AG04450 (cell line): ENCODE results near the gene ATP1B1. TPM values are rescaled to one million over a fixed set of nuclear protein-coding genes. Genes with fewer than 3 reads are reported as not detected.

Source experiments
- CTCF ChIA-PET: fragments of 300-600, 350-600 bp; formaldehyde crosslinking; extraction: SDS; loops from one replicate; lab custom pipeline; 2022; ENCODE audit warnings: antibody characterized with exemption, inconsistent platforms; lab: Charles Lee
- POLR2A ChIA-PET: fragments of 350-600 bp; formaldehyde crosslinking; extraction: SDS; loops from one replicate; lab custom pipeline; 2021; ENCODE audit warnings: antibody characterized with exemption, inconsistent platforms; lab: Yijun Ruan, JAX
- DNase-seq: peaks from one replicate; pipeline ENCODE4 v3.0.0-alpha.2; 2011; ENCODE audit warnings: low read depth, low spot score
- H3K27ac ChIP-seq: one replicate; pipeline ENCODE4 v1.5.1; 2012; ENCODE audit warnings: low read depth, low read length, control low read depth
- H3K27me3 ChIP-seq: one replicate; pipeline ENCODE4 v1.6.0; 2012; ENCODE audit warnings: low read length; ENCODE audit not compliant: control insufficient read depth, insufficient read depth
- H3K4me3 ChIP-seq: 2 replicates; pipeline ENCODE4 v1.5.1; 2011; ENCODE audit warnings: mild to moderate bottlenecking, low read depth, low read length, control low read depth
- H3K9me3 ChIP-seq: 2 replicates; pipeline ENCODE4 v1.5.1; 2012; ENCODE audit warnings: low read length; ENCODE audit not compliant: control insufficient read depth, insufficient read depth
- polyA plus RNA-seq: library from polyadenylated mRNA; depleted of rRNA; stranded (reverse); fragments of >200 nt; gene quantifications from 2 replicates; pipeline ENCODE4 v1.2.3, GENCODE V29; 2011
- TF ChIP-seq, protein P1 (sequence below): IDR thresholded peaks from 2 replicates; pipeline ENCODE4 v1.5.1; 2011; ENCODE audit warnings: low read depth, low read length, control low read depth, inconsistent platforms

ATP1B1 gene
- polyA plus RNA-seq, 1 experiment: 25.0 TPM

DNA sequence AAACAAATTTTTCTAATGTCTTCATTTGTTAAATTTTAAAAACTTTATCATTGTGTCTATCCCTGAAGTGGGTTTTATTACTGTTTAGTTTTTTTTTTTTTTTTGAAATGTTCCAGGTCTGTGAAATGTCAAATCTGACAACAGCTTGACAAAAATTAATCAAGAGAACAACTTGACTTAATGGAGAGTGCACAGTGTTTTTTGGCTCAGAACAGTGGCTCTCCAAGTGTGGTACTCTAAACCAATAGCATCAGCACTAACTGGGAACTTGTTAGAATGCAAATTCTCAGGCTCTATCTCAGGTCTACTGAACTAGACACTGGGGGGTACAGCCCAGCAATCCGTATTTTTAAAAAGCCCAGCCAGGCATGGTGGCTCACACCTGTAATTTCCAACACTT is 49.2 kb downstream of the ATP1B1 start:
- ChIA-PET CTCF (no interaction called here), POLR2A (no interaction called here)
- Histone ChIP-seq H3K27ac (no peak overlapping the region), H3K4me3 (no peak overlapping the region), H3K9me3 (no peaks in the 10 kb centered on the region), H3K27me3 (no peaks in the 10 kb centered on the region)
- DNase-seq: no peak
- TF ChIP-seq, protein P1, sequence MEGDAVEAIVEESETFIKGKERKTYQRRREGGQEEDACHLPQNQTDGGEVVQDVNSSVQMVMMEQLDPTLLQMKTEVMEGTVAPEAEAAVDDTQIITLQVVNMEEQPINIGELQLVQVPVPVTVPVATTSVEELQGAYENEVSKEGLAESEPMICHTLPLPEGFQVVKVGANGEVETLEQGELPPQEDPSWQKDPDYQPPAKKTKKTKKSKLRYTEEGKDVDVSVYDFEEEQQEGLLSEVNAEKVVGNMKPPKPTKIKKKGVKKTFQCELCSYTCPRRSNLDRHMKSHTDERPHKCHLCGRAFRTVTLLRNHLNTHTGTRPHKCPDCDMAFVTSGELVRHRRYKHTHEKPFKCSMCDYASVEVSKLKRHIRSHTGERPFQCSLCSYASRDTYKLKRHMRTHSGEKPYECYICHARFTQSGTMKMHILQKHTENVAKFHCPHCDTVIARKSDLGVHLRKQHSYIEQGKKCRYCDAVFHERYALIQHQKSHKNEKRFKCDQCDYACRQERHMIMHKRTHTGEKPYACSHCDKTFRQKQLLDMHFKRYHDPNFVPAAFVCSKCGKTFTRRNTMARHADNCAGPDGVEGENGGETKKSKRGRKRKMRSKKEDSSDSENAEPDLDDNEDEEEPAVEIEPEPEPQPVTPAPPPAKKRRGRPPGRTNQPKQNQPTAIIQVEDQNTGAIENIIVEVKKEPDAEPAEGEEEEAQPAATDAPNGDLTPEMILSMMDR: no peak

- Histone ChIP-seq H3K27ac (no peak overlapping the region), H3K9me3 (no peaks in the 10 kb centered on the region), H3K27me3 (no peaks in the 10 kb centered on the region), H3K4me3 (no peak overlapping the region)
- TF ChIP-seq, protein P1: no peak
- ChIA-PET POLR2A (no interaction called here), CTCF (no interaction called here)
- DNase-seq: no peak
Measured at GRCh38 chr1:169156580-169156979, 50.1 kb downstream of the ATP1B1 start.

GRCh38 chr1:169160845-169161495 is 54.5 kb downstream of the ATP1B1 start:
- no peak for DNase-seq
- no peak overlapping the region for H3K4me3 ChIP-seq
- CTCF ChIA-PET: no interaction called here
- TF ChIP-seq, protein P1: no peak
- H3K27me3 ChIP-seq: no peaks in the 10 kb centered on the region
- no peaks in the 10 kb centered on the region for H3K9me3 ChIP-seq
- POLR2A ChIA-PET: no interaction called here
- H3K27ac ChIP-seq: no peak overlapping the region

DNA sequence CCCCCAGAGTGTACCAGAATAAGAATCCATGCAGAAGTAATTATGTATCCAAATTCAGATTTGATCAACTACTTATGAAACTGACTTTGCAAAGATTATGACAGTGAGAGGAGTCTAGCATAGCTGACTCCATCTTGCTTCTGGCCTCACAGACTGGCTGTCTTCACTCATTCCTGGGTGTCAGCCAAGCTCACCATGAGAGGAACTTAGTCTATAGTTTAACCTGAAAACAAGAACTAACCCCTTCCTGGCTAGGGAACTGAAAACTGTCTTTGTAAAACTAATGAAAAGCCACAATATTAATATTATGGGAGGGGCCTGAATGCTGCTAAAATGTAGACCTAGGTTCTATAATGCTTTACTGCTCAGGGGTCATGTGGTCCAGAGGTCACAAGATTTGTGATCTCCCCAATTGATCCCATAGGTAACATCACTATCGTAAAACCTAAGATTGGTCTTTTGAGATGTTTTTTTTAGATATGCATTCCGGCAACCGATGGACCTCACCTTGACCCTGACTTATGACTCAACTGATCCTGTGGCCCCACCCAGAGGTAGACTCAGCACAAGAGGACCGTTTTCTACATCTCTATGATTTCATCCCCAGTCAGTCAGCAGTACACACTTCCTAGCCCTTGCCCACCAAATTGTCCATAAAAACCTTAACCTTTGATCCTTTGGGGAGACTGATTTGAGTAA is 55.2 kb downstream of the ATP1B1 start:
- ChIA-PET POLR2A (no interaction called here), CTCF (no interaction called here)
- Histone ChIP-seq H3K27ac (no peak overlapping the region), H3K4me3 (no peak overlapping the region), H3K27me3 (no peaks in the 10 kb centered on the region), H3K9me3 (no peaks in the 10 kb centered on the region)
- no peak for DNase-seq
- TF ChIP-seq, protein P1: no peak

- ChIA-PET CTCF (no interaction called here), POLR2A (no interaction called here)
- no peak overlapping the region for H3K4me3 ChIP-seq
- no peak overlapping the region for H3K27ac ChIP-seq
- TF ChIP-seq, protein P1: no peak
- H3K9me3 ChIP-seq: no peaks in the 10 kb centered on the region
- H3K27me3 ChIP-seq: no peaks in the 10 kb centered on the region
- DNase-seq: no peak
Measured at GRCh38 chr1:169163059-169163458, 56.6 kb downstream of the ATP1B1 start.
